ENCODE results near the gene LGALS9. TPM values are rescaled to one million over a fixed set of nuclear protein-coding genes. Genes with fewer than 3 reads are reported as not detected.
"Not testable (repeated sequence)": the region's sequence is repeated elsewhere in the genome, so short reads cannot be mapped to it uniquely, and the experiment has no call there.

The LGALS9 gene
- total RNA-seq, 1 donor from 2014 or later = 0.41 TPM

DNA sequence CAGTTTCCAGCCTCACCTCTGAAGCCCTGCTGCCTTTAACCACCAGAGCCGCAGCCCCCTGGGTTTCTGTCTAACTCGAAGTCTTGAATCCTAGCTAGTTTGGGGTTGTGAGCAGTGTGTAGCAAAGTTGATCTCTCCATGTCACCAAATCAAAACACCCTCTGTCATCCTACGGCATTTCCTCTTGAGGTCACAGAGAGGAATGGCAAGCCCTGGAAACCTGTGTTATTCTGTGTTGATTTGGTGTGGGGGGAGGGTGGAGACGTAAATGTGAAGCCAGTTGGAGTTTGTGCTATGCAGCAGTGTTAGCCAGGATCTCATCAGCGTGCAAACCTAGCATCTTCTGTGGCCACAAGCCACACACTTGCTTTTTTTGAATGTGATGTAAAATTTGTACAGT lies 5.1 kb upstream of the LGALS9 start:
- DNase-seq (ENCODE audit: low spot score in 2 of 2) = no peak
- no peak for FAIRE-seq

DNA sequence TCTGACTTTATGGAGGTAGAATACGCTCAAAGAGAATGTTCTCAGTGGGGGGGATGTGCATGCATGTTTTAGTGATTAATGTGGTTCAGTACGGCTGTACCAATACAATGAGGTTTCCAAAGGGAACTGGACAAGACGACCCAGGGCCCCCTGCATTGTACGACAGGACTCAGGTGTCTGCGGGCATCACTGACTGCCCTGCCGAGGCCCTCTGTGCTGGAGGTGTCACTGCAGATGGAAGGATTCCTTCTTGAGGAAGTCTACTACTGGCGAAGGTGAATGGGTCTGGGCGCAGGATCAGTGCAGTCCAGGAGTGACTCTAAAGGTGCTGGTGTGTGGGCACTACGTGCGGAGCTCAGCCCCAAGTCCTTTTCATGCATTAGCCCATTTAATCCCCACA lies 3.5 kb upstream of the LGALS9 start:
- FAIRE-seq = no peak

DNA sequence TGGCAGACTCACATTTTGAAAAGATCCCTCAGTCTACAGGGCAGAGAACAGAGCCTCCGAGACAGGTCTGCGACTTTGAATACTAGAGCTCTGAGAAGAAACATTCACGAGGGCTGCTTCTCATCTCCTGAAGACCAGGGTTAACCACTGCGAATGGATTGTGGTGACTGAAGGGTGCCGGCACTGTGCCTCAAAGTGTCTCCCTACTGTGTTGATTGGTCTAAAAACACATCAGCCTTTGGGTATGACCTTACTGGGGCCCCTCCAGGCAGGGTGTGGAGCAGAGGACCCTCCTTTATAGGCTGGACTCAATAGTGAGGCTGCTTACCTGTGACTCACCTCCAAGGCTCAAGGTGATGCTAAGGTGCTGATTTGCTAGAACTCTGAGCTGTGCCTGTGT lies 2.6 kb upstream of the LGALS9 start:
- DNase-seq (ENCODE audit: low spot score in 2 of 2) (no peak), FAIRE-seq (no peak)

More for the DNA sequence above, 3.5 kb upstream of the LGALS9 start:
- no peak for DNase-seq (ENCODE audit: low spot score in 2 of 2)

DNA sequence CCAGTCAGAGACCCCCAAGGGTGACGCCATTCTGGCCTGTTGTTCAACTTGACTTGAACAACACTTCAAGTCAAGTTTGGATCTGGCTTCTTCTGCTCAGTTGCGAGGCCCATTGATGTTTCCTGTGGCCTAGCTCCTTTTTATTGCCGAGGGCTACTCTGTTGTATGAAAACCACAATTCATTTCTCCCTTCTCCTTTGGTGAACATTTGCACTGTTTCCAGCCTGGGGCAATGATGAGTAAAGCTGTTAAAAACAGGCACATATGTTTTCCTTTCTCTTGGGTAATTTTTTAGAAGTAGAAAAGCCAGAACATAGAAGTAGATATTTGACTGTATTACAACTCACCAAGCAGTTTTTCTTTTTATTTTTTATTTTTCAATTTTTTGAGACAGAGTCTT lies 1.7 kb upstream of the LGALS9 start:
- FAIRE-seq; DNase-seq (ENCODE audit: low spot score in 2 of 2): not testable (repeated sequence)

DNA sequence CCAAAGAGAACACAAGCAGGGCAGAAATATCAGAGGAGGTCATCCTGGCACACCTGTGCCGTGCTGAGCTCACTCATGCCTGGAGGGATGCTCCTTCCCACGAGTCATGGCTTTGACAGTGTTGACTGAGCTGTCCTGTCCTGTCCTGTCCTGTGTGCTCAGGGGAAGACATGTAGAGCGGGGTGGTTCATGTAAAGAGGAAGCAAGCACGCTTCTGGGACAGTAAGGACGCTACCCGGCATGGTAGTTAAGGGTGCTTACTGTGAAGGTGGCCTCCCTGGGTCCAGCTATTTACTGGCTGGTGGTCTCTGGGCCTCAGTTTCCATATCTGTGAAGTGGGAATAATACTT lies 398 bp downstream of the LGALS9 start:
- DNase-seq (ENCODE audit: low spot score in 2 of 2) = no peak
- FAIRE-seq = no peak

DNA sequence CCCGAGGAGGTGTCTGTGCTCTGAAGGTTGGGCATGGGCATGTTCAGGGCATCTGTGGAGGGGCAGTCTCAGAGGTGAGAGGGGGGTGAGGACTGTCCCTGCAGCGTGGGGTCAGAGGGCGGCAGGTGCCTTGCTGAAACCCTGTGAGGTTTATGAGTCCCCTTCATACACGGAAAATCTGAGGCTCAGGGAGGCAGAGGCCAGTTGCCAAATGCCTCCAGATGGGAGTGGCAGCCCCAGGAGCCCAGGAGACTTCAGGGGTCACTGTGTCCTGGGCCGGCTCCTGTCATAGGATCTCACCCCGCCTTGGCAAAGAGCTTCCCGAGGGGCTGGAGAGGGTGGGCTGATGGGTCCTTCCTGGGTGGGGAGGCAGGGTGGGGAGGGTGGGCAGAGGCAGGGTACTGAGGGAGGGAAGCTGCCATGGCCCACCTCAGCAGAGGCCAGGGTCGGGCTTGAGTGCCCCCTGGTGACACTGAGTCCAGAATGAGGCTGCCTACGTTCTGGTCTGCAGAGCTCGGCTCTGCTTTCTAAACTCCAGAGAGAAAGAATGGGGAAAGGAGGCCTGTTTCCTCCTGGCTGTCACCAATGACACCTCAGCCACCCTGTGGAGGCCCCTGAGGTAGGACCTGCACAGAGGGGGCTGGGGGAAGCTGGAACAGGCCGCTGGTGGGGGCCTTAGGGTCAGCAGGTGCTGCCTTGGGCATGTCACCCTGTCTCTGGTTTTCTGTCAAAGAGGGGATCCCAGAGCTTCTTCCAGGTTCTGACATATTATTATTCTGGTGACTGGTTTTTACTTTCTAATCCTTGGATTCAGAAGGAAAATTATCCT lies 1.1 kb downstream of the LGALS9 start:
- DNase-seq (ENCODE audit: low spot score in 2 of 2) (no peak), FAIRE-seq (no peak)

DNA sequence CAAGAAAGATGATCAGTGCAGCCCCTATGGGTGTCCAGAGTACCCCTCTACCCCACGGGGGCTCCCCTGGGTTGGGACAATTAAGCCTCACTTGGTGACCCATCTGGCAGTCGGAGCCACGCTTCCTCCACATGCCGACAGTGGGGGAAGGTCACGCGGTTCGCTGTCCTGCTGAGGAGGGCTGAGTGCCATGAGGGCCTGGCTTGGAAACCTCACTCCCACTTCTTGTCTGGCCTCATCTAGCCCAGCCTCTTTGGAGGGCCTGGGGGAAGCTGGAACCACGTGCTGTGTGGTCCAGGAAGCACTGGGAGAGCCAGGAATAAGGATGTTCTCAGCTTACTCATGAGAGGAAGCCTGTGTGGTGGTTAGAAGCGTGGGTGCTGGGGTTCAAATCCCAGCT lies 1.8 kb downstream of the LGALS9 start:
- not testable (repeated sequence) for FAIRE-seq; DNase-seq (ENCODE audit: low spot score in 2 of 2)

DNA sequence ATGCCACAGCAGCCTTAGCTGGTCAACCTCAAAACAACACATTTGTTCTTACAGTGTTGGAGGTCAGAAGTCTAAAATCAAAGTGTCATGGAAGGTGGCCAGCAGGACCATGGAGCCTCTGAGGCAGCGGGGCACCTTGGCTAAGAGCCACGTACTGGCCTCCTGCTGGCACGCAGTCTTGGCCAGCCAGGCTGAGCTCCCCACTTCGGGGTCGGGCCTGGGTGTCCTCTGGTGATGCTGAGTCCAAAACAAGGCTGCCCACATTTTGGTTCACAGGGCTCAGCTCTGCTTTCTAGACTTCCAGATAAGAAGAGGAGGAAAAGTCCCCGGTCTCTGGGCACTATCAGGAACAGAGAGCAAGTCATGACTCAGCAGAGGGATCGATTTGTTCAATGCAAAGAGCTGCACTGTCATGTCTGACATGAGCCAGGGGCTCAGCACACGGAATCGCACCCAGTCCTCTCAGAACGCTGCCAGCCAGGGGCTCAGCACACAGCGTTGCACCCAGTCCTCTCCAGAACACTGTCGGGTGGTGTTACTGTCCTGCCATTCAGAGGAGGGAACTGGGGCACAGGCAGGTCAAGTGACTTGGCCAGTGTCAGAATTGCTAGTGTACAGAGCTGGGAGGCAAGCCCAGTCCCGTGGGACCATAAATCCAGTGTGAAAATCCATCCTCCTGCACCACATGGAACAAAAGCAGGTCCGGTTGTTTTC lies 2.5 kb downstream of the LGALS9 start:
- DNase-seq (ENCODE audit: low spot score in 2 of 2) (no peak), FAIRE-seq (no peak)

DNA sequence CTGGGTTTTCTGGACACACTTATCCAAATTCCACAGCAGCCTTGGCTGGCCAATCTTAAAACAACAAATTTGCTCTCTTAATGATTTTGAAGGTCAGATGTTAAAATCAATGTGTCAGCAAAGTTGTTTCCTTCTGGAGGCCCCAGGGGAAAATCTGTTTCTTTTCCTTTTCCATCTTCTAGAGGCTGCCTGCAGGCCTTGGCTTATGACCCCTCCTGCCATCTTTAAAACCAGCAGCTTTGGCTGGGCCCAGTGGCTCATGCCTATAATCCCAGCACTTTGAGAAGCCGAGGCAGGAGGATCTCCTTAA lies 3.0 kb downstream of the LGALS9 start:
- DNase-seq (ENCODE audit: low spot score in 2 of 2) = no peak
- no peak for FAIRE-seq

DNA sequence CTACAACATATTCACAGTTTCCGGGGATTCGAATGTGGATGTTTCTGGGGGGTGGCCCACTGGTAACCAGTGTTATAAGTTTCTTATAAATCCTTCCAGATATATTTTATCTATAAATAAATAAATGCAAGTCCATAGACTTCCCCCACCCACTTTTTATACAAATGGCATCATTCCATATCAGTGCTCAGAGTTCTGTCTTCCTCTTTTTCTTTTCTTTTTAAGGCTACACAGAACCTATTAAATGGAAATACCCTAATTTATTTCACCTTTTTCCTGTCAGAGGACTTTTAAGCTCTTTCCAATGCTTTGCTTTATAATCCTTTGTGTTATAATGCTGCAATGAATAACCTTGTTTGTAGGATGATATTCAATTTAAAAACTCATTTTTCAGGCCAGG lies 3.8 kb downstream of the LGALS9 start:
- no peak for FAIRE-seq
- no peak for DNase-seq (ENCODE audit: low spot score in 2 of 2)

DNA sequence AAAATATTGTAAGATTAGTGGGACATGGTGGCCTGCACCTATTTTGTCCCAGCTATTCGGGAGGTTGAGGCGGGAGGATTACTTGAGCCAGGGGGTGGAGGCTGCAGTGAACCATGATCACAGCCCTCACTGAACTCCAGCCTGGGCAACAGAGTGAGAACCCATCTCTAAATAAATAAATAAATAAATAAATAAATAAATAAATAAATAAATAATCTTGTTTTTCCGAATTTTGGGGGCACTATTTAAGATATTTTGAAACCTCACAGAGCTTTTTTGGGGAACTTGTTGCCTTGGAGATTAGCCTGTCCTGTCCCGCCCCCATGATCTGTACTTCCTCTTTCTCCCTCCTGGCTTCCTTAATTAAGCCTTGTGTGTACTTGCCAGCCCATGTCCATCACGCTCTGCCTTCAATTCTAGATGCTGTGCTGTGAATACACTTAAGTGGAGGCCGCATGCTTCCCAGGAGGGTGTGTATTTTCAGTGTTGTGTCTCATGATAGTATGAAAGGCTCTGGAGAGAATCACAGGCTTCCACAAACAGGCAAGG lies 4.4 kb downstream of the LGALS9 start:
- FAIRE-seq = no peak
- DNase-seq (ENCODE audit: low spot score in 2 of 2) = no peak

DNA sequence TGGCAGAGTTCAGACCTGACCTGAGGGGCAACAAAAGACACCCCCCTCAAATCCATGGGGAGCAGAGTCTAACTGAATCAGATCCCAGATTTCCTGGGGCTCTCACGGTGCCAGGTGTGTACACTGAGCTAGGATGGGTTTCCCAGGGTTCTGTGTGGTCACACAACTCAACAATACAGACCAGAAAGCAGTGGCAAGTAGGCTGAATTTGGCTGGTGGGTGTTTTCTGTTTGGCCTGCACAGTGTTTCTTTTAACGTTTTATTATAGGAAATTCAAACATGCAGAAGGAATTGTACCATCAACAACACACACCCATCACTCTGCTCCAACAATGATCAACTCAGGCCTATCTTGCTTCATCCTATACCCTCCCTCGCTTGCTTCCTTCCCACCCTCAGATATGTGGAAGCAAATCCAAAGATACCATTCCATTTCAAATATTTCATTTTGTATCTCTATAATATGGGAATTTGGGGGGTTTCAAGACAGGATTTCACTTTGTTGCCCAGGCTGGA lies 5.1 kb downstream of the LGALS9 start:
- DNase-seq (ENCODE audit: low spot score in 2 of 2); FAIRE-seq: not testable (repeated sequence)

DNA sequence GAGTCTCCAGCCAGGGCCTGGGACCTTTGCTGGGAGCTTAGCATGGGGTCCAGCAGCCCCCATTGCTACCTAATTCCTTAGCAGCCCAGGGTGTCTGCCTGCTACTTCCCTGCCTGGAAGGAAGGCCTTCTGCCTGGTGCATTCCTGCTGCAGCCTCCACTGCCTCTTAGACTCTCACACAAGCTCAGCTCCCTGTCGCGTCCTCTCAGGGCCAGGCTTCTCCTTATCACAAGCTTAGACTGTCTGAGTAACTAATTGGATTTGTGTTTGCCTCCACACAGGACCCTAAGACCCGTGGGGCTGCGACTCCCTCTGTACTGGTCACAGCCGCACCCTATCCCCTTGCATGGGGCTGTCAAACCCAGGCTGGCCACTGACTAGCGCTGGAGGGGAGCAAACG lies 6.8 kb downstream of the LGALS9 start:
- not testable (repeated sequence) for FAIRE-seq; DNase-seq (ENCODE audit: low spot score in 2 of 2)

DNA sequence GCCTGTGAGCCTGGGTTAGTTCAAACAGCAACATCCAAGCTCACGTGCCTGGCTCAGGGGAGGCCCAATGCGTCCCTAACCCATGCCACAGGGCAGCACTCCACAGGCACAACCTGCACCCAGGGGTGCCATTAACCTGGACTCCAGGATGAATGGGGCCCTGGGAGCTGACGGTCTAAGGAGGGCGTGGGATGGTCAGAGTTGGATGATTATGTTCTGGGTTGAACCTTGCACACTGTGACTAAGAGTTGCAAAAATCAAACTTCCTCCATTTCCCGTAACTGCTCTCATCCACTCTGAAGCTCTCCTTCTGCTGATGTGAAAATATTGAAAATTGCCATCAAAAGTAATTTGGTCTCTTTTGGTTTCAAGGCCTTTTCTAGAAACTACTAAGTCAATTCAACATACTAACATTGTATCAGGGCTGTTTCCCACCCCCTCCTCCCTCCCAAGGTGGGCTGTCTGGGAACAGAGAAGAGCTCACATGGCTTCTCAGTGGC lies 7.5 kb downstream of the LGALS9 start:
- not testable (repeated sequence) for FAIRE-seq; DNase-seq (ENCODE audit: low spot score in 2 of 2)

DNA sequence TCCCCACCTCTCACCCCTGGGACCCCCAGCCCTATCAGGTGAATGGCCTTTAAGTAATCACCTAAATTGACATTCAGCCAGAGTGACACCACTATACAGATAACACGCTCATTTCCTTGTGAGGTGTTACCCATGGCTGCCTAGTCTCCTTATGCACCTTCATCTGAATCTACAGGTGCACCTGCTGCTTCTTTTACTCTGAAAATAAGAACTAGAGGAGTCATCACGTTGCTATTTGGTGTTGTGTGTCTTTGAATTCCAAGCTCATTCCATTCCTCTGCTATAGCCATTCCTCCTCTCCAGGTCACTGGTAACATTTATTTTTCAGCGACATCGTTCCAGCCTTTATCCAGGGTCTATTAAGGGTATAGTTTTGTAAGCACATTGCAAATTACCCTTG lies 9.8 kb downstream of the LGALS9 start:
- DNase-seq (ENCODE audit: low spot score in 2 of 2) (no peak), FAIRE-seq (no peak)

DNA sequence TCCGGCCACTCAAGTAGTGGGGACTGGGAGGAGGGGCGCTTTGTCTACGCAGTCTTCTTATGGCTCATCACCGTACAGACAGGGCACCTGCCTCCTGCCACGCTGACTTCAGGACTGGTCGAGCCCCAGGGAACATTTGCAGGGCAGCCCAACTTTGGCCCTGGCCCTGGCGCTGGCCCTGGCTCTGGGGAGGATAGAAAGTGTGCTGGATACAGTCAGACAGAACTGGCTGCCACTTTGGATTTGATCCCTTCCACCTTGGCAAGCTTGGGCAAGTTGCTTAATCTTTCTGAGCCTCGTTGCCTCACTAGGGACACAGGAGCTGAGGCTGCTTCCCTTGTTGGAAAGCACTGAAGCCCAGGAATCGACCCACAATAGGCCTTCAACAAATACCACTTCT lies 13.6 kb downstream of the LGALS9 start:
- FAIRE-seq = no peak

DNA sequence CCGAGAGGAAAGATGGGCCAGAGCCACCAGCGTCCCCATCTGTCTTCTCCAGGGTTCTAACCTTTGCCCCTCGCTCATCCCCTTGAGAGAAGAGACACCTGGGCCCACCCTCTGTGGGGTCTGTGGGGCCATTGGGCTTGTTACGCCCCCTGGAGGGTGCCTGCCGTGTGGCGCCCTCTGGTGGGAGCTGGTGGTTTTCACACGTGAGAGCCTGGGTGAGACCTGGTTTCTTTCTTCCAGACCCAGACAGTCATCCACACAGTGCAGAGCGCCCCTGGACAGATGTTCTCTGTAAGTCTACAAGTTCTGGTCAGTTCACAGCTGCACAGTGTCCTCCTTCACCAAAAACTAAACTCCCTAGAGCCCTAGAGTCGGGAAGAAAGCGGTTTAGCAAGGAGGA lies 14.6 kb downstream of the LGALS9 start:
- FAIRE-seq; DNase-seq (ENCODE audit: low spot score in 2 of 2): not testable (repeated sequence)

More for the DNA sequence above, 13.6 kb downstream of the LGALS9 start:
- DNase-seq (ENCODE audit: low spot score in 2 of 2) = no peak

DNA sequence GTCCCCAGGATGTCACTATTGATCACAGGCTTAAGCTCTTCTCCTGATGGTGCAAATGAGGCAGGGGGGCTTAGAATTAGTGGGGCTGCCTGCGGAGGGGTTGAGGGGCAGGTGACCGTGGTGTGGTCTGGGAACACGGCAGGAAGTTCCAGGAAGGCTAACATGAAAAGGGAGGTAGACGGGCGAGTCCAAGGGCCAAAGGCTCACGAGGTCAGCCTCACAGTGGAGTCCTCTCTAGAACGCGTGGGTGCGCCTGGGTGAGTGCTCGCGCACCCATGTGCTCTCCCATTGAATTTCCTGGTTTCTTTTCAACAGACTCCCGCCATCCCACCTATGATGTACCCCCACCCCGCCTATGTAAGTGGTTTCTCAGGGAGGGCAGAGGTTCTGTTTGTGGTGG lies 15.2 kb downstream of the LGALS9 start:
- FAIRE-seq (no peak), DNase-seq (ENCODE audit: low spot score in 2 of 2) (no peak)

DNA sequence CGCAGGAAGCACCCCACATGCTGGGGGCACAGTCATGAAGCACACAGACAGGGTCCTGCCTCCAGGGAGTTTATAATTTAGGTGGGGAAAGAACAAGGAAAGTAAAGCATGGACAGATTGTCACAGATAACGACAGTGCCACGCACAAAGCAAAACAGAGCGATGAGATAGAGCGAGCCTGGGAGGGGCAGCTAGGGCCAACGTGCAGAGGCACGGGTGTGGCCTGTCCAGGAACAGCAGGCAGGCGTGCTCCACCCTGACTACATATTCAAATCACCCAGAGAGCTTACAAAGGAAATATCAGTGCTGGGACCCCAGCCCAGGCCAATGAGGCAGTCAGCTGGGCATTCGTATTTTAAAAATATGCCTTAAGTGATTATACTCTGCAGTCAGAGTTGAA lies 16.8 kb downstream of the LGALS9 start:
- DNase-seq (ENCODE audit: low spot score in 2 of 2) (no peak), FAIRE-seq (no peak)

DNA sequence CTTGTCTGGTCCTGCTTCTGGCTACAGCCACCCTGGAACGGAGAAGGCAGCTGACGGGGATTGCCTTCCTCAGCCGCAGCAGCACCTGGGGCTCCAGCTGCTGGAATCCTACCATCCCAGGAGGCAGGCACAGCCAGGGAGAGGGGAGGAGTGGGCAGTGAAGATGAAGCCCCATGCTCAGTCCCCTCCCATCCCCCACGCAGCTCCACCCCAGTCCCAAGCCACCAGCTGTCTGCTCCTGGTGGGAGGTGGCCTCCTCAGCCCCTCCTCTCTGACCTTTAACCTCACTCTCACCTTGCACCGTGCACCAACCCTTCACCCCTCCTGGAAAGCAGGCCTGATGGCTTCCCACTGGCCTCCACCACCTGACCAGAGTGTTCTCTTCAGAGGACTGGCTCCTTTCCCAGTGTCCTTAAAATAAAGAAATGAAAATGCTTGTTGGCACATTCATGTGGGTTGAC lies 18.2 kb downstream of the LGALS9 start:
- not testable (repeated sequence) for DNase-seq (ENCODE audit: low spot score in 2 of 2); FAIRE-seq

DNA sequence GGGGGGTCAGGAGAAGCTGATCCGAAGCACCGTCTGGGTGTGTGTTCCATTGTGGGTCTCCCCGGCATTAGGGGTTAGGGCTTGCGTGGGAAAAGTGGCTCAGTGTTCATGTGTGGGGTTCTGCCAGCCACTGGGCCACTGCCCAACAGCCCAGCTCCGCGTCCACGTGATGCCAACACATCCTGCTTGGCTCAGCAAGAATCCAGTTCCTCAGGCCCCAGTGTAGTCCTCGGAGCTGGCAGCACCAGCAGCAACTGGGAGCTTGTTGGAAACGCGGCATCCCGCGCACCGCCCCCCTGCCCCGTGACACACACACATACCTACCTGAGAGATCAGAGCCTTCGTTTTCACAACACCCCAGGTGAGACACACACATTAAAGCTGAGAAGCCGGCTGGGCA lies 18.9 kb downstream of the LGALS9 start:
- DNase-seq (ENCODE audit: low spot score in 2 of 2) = no peak

More for the DNA sequence above, 18.9 kb downstream of the LGALS9 start:
- FAIRE-seq = no peak

All from frontal cortex (tissue), 4 donors.